HG03175 (cell line): ENCODE data around the gene BAK1.
"Not testable (repeated sequence)": the region's sequence is repeated elsewhere in the genome, so short reads cannot be mapped to it uniquely, and the experiment has no call there.

Experiments used
- ATAC-seq: cut with Tn5 transposase; IDR thresholded peaks from one replicate; pipeline ENCODE4 v1.9.1; 2021; ENCODE audit warnings: mild to moderate bottlenecking, moderate library complexity; ENCODE audit not compliant: unreplicated experiment

Gene BAK1

GRCh38 chr6:33557376-33557775 is 22.7 kb downstream of the BAK1 start:
- ATAC-seq, result no peak

- not testable (repeated sequence) for ATAC-seq
Observed at GRCh38 chr6:33552883-33553282, 27.2 kb downstream of the BAK1 start.

GRCh38 chr6:33552252-33552651 is 27.8 kb downstream of the BAK1 start:
- no peak for ATAC-seq

DNA sequence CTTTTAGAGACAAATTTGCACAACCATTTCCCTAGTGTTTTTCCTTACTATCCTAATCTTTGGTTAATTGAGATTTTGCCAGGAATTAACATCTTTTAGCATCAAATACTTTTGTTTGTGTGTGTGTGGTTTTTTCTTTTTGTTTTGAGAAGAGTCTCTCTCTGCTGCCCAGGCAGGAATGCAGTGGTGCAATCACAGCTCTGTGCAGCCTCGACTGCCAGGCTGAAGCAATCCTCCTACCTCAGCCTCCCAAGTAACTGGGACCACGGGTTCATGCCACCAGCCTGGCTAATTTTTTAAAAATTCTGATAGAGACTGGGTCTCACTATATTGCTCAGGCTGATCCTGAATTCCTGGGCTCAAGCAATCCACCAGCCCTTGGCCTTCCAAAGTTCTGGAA is 28.5 kb downstream of the BAK1 start:
- ATAC-seq, result no peak

DNA sequence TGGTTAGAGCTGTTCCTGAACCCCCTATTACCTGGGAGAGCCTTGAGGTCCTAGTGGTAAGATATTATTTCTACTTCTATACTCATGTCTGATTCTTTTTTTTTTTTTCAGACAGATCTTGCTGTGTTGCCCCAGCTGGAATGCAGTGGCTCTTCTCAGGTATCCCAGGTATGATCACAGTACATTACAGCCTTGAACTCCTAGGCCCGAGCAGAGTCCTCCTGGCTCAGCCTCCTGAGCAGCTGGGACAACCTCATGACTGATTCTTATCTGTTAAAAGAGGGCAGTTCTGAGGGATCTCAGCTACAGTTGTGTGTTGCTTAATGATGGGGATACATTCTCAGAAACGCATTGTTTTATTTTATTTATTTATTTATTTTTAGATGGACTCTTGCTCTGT is 30.2 kb downstream of the BAK1 start:
- ATAC-seq, result no peak

DNA sequence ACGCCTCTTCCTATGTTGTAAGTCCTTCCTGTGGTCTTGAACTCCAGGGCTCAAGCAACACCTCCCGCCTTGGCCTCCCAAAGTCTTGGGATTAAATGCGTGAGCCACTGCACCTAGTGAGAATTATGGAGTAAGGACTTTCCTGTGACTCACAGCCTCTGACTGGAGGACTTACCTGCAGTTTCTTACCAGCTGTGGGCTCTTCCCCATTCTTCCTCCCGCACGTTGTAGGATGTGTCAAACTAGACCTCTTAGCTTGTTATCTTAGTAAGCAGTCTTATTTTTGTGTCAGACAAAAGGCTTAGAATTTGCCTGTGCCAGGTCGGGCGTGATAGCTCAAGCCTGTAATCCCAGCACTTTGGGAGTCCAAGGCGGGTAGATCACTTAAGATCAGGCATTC is 30.9 kb downstream of the BAK1 start:
- ATAC-seq, result no peak

DNA sequence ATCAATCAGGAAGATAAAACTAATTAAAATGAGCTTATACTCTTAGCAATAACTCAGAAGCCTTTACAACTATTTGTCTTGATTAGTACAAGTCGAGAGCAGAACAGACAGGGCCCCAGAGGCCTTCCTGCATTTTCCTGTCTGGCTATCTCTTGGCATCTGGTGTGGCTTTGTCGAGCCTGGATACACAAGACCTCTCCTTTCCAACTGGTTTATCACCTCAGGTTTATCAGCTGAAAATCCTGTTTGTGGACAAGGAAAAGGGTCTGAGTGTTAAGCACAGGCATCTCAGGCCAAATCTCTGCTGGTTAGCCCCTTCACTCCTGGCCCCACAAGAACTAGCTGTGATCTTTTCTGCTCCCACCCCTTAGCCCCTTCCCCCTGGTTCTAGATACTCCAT is 32.6 kb downstream of the BAK1 start:
- no peak for ATAC-seq

DNA sequence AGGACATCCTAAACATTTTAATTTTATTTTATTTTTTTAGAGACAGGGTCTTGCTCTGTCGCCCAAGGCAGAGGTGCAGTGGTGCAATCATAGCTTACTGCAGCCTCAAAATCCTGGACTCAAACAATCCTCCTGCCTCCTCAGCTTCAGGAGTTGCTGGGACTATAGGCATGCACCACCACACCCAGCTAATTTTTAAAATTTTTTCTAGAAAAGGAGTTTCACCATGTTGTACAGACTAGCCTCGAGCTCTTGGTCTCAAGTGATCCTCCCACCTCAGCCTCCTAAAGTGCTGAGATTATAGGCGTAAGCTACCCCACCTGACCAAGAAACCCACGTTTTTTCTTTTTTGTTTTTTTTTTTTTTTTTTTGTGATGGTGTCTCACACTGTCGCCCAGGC is 33.3 kb downstream of the BAK1 start:
- no peak for ATAC-seq

DNA sequence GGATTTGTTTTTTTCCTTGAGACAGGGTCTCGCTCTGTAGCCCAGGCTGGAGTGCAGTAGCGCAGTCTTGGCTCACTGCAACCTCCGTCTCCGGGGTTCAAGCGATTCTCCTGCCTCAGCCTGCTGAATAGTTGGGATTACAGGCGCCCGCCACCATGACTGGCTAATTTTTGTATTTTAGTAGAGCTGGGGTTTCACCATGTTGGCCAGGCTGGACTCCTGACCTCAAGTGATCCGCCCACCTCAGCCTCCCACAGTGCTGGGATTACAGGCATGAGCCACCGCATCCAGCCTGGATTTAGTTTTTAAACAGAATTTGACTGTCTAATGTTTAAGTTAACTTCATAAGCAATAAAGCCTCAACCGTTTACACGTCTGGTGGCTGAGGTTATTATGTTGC is 34.8 kb downstream of the BAK1 start:
- ATAC-seq, result not testable (repeated sequence)

GRCh38 chr6:33543116-33543515 is 37.0 kb downstream of the BAK1 start:
- no peak for ATAC-seq

DNA sequence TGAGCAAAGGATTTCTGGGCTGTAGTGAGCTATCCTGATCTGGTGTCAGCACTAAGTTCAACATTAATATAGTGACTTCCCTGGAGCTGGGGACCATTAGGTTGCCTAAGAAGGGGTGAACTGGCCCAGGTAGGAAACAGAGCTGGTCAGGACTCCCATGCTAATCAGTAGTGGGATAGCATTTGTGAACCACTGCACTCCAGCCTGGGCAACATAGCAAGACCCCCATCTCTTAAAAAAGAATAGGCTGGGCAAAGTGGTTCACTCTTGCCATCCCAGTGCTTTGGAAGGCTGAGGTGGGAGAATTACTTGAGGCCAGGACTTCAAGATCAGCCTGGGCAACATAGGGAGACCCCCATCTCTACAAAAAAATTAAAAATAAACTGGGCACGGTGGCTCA is 39.3 kb downstream of the BAK1 start:
- ATAC-seq, result no peak

GRCh38 chr6:33534702-33535101 is 45.4 kb downstream of the BAK1 start:
- ATAC-seq, result no peak

- ATAC-seq, result not testable (repeated sequence)
Observed at GRCh38 chr6:33533163-33533869, 46.8 kb downstream of the BAK1 start.

DNA sequence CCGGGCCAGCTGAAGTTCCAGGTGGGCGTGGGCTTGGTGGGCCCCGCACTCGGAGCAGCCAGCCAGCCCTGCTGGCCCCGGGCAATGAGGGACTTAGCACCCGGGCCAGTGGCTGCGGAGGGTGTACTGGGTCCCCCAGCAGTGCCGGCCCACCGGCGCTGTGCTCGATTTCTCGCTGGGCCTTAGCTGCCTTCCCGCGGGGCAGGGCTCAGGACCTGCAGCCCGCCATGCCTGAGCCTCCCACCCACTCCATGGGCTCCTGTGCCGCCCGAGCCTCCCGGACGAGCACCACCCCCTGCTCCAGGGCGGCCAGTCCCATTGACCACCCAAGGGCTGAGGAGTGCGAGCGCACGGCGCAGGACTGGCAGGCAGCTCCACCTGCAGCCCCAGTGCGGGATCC is 47.6 kb downstream of the BAK1 start:
- not testable (repeated sequence) for ATAC-seq

- not testable (repeated sequence) for ATAC-seq
Observed at GRCh38 chr6:33530617-33531016, 49.5 kb downstream of the BAK1 start.
